OCI-LY1 (cell line): ENCODE measurements around the gene ITFG1.

Experiments used
- CTCF ChIP-seq: fragments of 200-600 bp; sonication (generic), shearing (Covaris generic); IDR thresholded peaks from 2 replicates; pipeline ENCODE4 v1.5.1; 2017; ENCODE audit warnings: mild to moderate bottlenecking, antibody characterized with exemption, low read length, moderate library complexity, mixed read lengths
- EZH2 ChIP-seq: fragments of 200-600 bp; sonication (generic), shearing (Covaris generic); IDR thresholded peaks from 2 replicates; pipeline ENCODE4 v1.8.0; 2017; ENCODE audit warnings: borderline replicate concordance, mixed run types, mild to moderate bottlenecking, antibody characterized with exemption, low read length, moderate library complexity, mixed read lengths

- TF ChIP-seq CTCF = no peak
- no peak for TF ChIP-seq EZH2
Measured at GRCh38 chr16:47144559-47144877, 316.3 kb downstream of the ITFG1 start.
